NT2/D1 (cell line): ENCODE data around the gene ACO2.

ENCODE experiments used
- SUZ12 ChIP-seq: IDR thresholded peaks from 2 replicates; pipeline ENCODE4 v1.6.1; 2011; ENCODE audit not compliant: insufficient read length, insufficient read depth; ENCODE audit errors: extremely low read depth
- ZNF274 ChIP-seq: IDR thresholded peaks from 2 replicates; pipeline ENCODE4 v1.6.1; 2011; ENCODE audit warnings: mild to moderate bottlenecking, low read depth, low read length

DNA sequence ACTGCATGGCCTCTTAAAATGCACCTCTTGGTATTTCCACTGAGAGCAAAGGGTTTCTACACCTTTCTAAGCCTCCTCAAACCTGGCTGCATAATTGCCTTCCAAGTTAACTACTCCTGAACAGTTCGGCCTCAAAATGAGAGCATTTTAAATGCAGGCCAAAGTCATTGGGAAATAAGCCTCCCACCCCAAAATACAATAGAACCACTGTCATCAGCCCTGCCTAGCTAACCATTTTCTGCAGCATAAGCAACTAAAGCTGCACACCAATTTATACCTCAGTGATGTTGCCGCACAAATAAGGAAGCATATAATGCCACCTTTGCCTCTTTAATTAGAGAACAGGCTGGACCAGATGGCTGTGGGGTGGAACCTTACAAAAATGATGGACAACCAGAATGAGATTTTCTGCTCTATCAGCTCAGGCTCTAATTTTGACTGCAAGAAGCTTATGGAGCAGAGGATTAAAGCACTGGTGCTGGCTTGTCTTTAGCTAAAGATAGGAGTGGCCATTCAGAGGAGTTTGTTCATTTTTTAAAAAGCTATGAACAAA, 26.6 kb upstream of the ACO2 start:
- TF ChIP-seq ZNF274: no peak
- TF ChIP-seq SUZ12: no peak
